RWPE2 (cell line): ENCODE data around the gene FBLIM1.
A peak's percentile ranks its signal among the peaks of the same experiment; 100 is the strongest.

Experiments
- ATAC-seq: fragments of 200-7000 bp; cut with Tn5 transposase; 3 replicates; pipeline ENCODE4 v1.9.1; 2021; ENCODE audit warnings: low read depth
- DNase-seq: peaks from one replicate; pipeline ENCODE4 v3.0.0-alpha.2; 2020; ENCODE audit warnings: low spot score
- H3K27ac ChIP-seq: fragments of 450-650 bp; 2 replicates; pipeline ENCODE4 v1.5.1; 2017; ENCODE audit warnings: mild to moderate bottlenecking; ENCODE audit not compliant: poor library complexity, severe bottlenecking
- H3K27me3 ChIP-seq: fragments of 250-450 bp; sonication (Bioruptor Pico); 2 replicates; pipeline ENCODE4 v1.5.1; 2021; ENCODE audit warnings: mild to moderate bottlenecking, moderate library complexity; ENCODE audit not compliant: insufficient read depth, poor library complexity, severe bottlenecking
- H3K36me3 ChIP-seq: fragments of 250-450 bp; sonication (Bioruptor Pico); 2 replicates; pipeline ENCODE4 v1.5.1; 2020; ENCODE audit warnings: low read depth, mild to moderate bottlenecking, moderate library complexity
- H3K4me1 ChIP-seq: fragments of 250-450 bp; sonication (Bioruptor Pico); 2 replicates; pipeline ENCODE4 v1.5.1; 2021; ENCODE audit warnings: mild to moderate bottlenecking, moderate library complexity; ENCODE audit not compliant: insufficient read depth, poor library complexity, severe bottlenecking
- H3K4me3 ChIP-seq: fragments of 250-450 bp; sonication (Bioruptor Pico); 2 replicates; pipeline ENCODE4 v1.5.1; 2021; ENCODE audit warnings: mild to moderate bottlenecking, moderate library complexity; ENCODE audit not compliant: severe bottlenecking
- H3K9me3 ChIP-seq: fragments of 250-450 bp; sonication (Bioruptor Pico); 2 replicates; pipeline ENCODE4 v1.5.1; 2021; ENCODE audit warnings: mild to moderate bottlenecking, moderate library complexity; ENCODE audit not compliant: severe bottlenecking
- CTCF ChIP-seq: fragments of 450-650 bp; IDR thresholded peaks from one replicate; pipeline ENCODE4 v1.5.1; 2017; ENCODE audit warnings: mild to moderate bottlenecking, moderate library complexity; ENCODE audit not compliant: poor library complexity, severe bottlenecking

The FBLIM1 gene

GRCh38 chr1:15744122-15744679 lies 14.4 kb upstream of the FBLIM1 start:
- peaks cover 9% of the 10 kb centered on the region for H3K4me1 ChIP-seq
- DNase-seq (peak; percentile 62), ATAC-seq (no peak)
- H3K27me3 ChIP-seq: no peaks in the 10 kb centered on the region
- H3K36me3 ChIP-seq: no peaks in the 10 kb centered on the region
- TF ChIP-seq CTCF: no peak
- no peak overlapping the region for H3K27ac ChIP-seq
- H3K4me3 ChIP-seq: no peak overlapping the region
- H3K9me3 ChIP-seq: no peaks in the 10 kb centered on the region

- H3K27me3 ChIP-seq: no peaks in the 10 kb centered on the region
- TF ChIP-seq CTCF: no peak
- H3K4me3 ChIP-seq: no peak overlapping the region
- H3K27ac ChIP-seq: peak overlapping the region; percentile 70
- DNase-seq (peak; percentile 45), ATAC-seq (no peak)
- no peaks in the 10 kb centered on the region for H3K9me3 ChIP-seq
- no peaks in the 10 kb centered on the region for H3K36me3 ChIP-seq
- peaks cover 18% of the 10 kb centered on the region for H3K4me1 ChIP-seq
Measured at GRCh38 chr1:15747378-15747777, 11.2 kb upstream of the FBLIM1 start.

- H3K4me1 ChIP-seq: peaks cover 18% of the 10 kb centered on the region
- H3K27me3 ChIP-seq: no peaks in the 10 kb centered on the region
- peak overlapping the region; percentile 70 for H3K27ac ChIP-seq
- DNase-seq (no peak), ATAC-seq (no peak)
- no peak overlapping the region for H3K4me3 ChIP-seq
- no peak for TF ChIP-seq CTCF
- no peaks in the 10 kb centered on the region for H3K36me3 ChIP-seq
- no peaks in the 10 kb centered on the region for H3K9me3 ChIP-seq
Measured at GRCh38 chr1:15748264-15748663, 10.3 kb upstream of the FBLIM1 start.

GRCh38 chr1:15748690-15749398 lies 9.8 kb upstream of the FBLIM1 start:
- ATAC-seq: peak; percentile 8; the same call in 1 of the 3 replicates
- no peak for TF ChIP-seq CTCF
- no peak for DNase-seq
- Histone ChIP-seq H3K36me3 (no peaks in the 10 kb centered on the region), H3K9me3 (no peaks in the 10 kb centered on the region), H3K4me3 (no peak overlapping the region), H3K4me1 (peaks cover 18% of the 10 kb centered on the region), H3K27me3 (no peaks in the 10 kb centered on the region), H3K27ac (peak overlapping the region; percentile 70)
